HEK293T (cell line): ENCODE measurements around the gene ECM2.

Source experiments
- ARNT ChIP-seq: fragments of 450-650 bp; IDR thresholded peaks from 2 replicates; pipeline ENCODE4 v1.6.1; 2017; ENCODE audit warnings: mild to moderate bottlenecking
- BHLHE40 ChIP-seq: fragments of 450-650 bp; IDR thresholded peaks from 2 replicates; pipeline ENCODE4 v1.6.1; 2016; ENCODE audit warnings: mild to moderate bottlenecking, moderate library complexity, borderline replicate concordance
- CTBP1 ChIP-seq: fragments of 450-650 bp; IDR thresholded peaks from 2 replicates; pipeline ENCODE4 v1.6.1; 2016; ENCODE audit warnings: borderline replicate concordance
- ELF4 ChIP-seq: fragments of 450-650 bp; IDR thresholded peaks from 2 replicates; pipeline ENCODE4 v1.6.1; 2017; ENCODE audit warnings: antibody characterized with exemption
- FOXA1 ChIP-seq: fragments of 450-650 bp; IDR thresholded peaks from 2 replicates; pipeline ENCODE4 v1.6.1; 2016; ENCODE audit warnings: mild to moderate bottlenecking
- FOXK2 ChIP-seq: fragments of 450-650 bp; IDR thresholded peaks from 2 replicates; pipeline ENCODE4 v1.6.1; 2016; ENCODE audit warnings: mild to moderate bottlenecking
- FOXM1 ChIP-seq: fragments of 450-650 bp; IDR thresholded peaks from 2 replicates; pipeline ENCODE4 v1.6.1; 2017; ENCODE audit warnings: mild to moderate bottlenecking, borderline replicate concordance
- HDGF ChIP-seq: fragments of 450-650 bp; IDR thresholded peaks from 2 replicates; pipeline ENCODE4 v1.6.1; 2017; ENCODE audit warnings: antibody characterized with exemption, borderline replicate concordance
- L3MBTL2 ChIP-seq: fragments of 450-650 bp; conservative IDR thresholded peaks from 2 replicates; pipeline ENCODE4 v1.6.1; 2016; ENCODE audit warnings: mild to moderate bottlenecking
- LEF1 ChIP-seq: fragments of 450-650 bp; IDR thresholded peaks from 2 replicates; pipeline ENCODE4 v1.6.1; 2017; ENCODE audit warnings: mild to moderate bottlenecking, borderline replicate concordance
- NFRKB ChIP-seq: fragments of 450-650 bp; IDR thresholded peaks from 2 replicates; pipeline ENCODE4 v1.6.1; 2016; ENCODE audit warnings: mild to moderate bottlenecking, moderate library complexity
- SP1 ChIP-seq: fragments of 450-650 bp; IDR thresholded peaks from 2 replicates; pipeline ENCODE4 v1.6.1; 2017
- SUZ12 ChIP-seq: fragments of 450-650 bp; IDR thresholded peaks from 2 replicates; pipeline ENCODE4 v1.6.1; 2016; ENCODE audit warnings: mild to moderate bottlenecking
- TARDBP ChIP-seq: fragments of 450-650 bp; IDR thresholded peaks from 2 replicates; pipeline ENCODE4 v1.6.1; 2016

DNA sequence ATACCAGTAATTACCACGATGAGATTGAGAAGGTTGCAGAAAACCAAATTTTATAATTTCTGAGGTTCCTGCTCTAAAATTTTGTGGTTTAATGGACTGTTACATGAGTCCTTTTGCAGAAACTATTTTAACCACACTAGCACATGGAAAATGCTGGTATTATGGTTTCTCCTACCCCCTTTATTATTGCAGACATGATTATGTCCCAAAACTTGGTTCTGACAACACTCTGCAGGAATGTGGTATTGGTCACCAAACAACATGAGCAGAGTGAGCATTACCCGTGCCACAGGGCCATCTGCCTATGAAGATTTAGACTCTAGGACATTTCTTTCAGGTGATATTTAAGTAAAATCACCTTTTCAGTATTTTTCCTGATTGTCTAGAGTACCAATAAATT, 2.8 kb upstream of the ECM2 start:
- TF ChIP-seq TARDBP (no peak), SP1 (no peak), ELF4 (no peak), BHLHE40 (no peak), CTBP1 (no peak), SUZ12 (no peak), FOXK2 (no peak), HDGF (no peak), FOXM1 (no peak), NFRKB (no peak), FOXA1 (no peak), ARNT (no peak), L3MBTL2 (no peak), LEF1 (no peak)
